Measurements from ENCODE around the gene LMBR1. TPM values are rescaled to one million over a fixed set of nuclear protein-coding genes. Genes with fewer than 3 reads are reported as not detected.
A peak's percentile ranks its signal among the peaks of the same experiment; 100 is the strongest.

Gene LMBR1, protein sequence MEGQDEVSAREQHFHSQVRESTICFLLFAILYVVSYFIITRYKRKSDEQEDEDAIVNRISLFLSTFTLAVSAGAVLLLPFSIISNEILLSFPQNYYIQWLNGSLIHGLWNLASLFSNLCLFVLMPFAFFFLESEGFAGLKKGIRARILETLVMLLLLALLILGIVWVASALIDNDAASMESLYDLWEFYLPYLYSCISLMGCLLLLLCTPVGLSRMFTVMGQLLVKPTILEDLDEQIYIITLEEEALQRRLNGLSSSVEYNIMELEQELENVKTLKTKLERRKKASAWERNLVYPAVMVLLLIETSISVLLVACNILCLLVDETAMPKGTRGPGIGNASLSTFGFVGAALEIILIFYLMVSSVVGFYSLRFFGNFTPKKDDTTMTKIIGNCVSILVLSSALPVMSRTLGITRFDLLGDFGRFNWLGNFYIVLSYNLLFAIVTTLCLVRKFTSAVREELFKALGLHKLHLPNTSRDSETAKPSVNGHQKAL
- 30.4 and 39.6 TPM in 2 replicates for total RNA-seq (2016; rRNA removed; fragmentation: Illumina TruSeq; extraction: Trizol)
- 32.2 and 34.5 TPM in 2 replicates for total RNA-seq (2016; cell fraction: cytosol; rRNA removed; fragmentation: Illumina TruSeq; extraction: Trizol; ENCODE audit: low read depth)
- total RNA-seq (2016; cell fraction: insoluble cytoplasmic fraction; rRNA removed; fragmentation: Illumina TruSeq; extraction: Trizol): 31.7 and 39.8 TPM in 2 replicates
- 35.2 and 35.7 TPM in 2 replicates for total RNA-seq (2016; cell fraction: membrane; rRNA removed; fragmentation: Illumina TruSeq; extraction: Trizol)
- total RNA-seq (2016; cell fraction: nucleus; rRNA removed; fragmentation: Illumina TruSeq; extraction: Trizol): 74.2 and 80.7 TPM in 2 replicates
- 18.7 and 20.9 TPM in 2 replicates for polyA plus RNA-seq (2011; rRNA removed)
- polyA plus RNA-seq (2011; cell fraction: cytosol; rRNA removed): 14.8 and 17.5 TPM in 2 replicates
- 48.7 and 53.2 TPM in 2 replicates for polyA plus RNA-seq (2011; cell fraction: nucleus; rRNA removed)
- 16.2 and 18.9 TPM in 2 replicates for polyA plus RNA-seq (2012)
- 6.0 and 6.1 TPM in 2 replicates for polyA plus RNA-seq (2016; cell fraction: cytosol; fragmentation: Illumina TruSeq; extraction: Trizol; ENCODE audit: low read depth)
- 24.4 and 27.6 TPM in 2 replicates for polyA plus RNA-seq (2016; cell fraction: insoluble cytoplasmic fraction; fragmentation: Illumina TruSeq; extraction: Trizol; ENCODE audit: low read depth)
- polyA plus RNA-seq (2016; cell fraction: membrane; fragmentation: Illumina TruSeq; extraction: Trizol; ENCODE audit: low read depth): 16.2 and 17.5 TPM in 2 replicates
- 38.6 and 52.3 TPM in 2 replicates for polyA plus RNA-seq (2016; cell fraction: nucleus; fragmentation: Illumina TruSeq; extraction: Trizol; ENCODE audit: insufficient read depth, low read depth)
- polyA minus RNA-seq (2011; rRNA and poly(A)+ RNA removed; ENCODE audit: low replicate concordance): 52.9 and 78.7 TPM in 2 replicates
- 24.6 and 26.7 TPM in 2 replicates for polyA minus RNA-seq (2011; cell fraction: cytosol; rRNA and poly(A)+ RNA removed)
- 160 and 168 TPM in 2 replicates for polyA minus RNA-seq (2011; cell fraction: nucleus; rRNA and poly(A)+ RNA removed)
- percentile 82 among the genes with signal in this experiment for Bru-seq, nascent RNA
- percentile 74 among the genes with signal in this experiment for BruChase-seq, experiment 1, labeled RNA remaining after a 6-hour chase
- BruChase-seq, experiment 2, labeled RNA remaining after a 2-hour chase: percentile 80 among the genes with signal in this experiment
- long read RNA-seq, experiment 1, full-length matches to known transcripts: 14 of 20 reads
- long read RNA-seq, experiment 1, partial matches to known transcripts: 2 of 20 reads
- long read RNA-seq, experiment 1, other reads (novel, unspliced or antisense): 4 of 20 reads
- long read RNA-seq, experiment 2, partial matches to known transcripts: 4 of 44 reads
- long read RNA-seq, experiment 2, other reads (novel, unspliced or antisense): 40 of 44 reads

DNA sequence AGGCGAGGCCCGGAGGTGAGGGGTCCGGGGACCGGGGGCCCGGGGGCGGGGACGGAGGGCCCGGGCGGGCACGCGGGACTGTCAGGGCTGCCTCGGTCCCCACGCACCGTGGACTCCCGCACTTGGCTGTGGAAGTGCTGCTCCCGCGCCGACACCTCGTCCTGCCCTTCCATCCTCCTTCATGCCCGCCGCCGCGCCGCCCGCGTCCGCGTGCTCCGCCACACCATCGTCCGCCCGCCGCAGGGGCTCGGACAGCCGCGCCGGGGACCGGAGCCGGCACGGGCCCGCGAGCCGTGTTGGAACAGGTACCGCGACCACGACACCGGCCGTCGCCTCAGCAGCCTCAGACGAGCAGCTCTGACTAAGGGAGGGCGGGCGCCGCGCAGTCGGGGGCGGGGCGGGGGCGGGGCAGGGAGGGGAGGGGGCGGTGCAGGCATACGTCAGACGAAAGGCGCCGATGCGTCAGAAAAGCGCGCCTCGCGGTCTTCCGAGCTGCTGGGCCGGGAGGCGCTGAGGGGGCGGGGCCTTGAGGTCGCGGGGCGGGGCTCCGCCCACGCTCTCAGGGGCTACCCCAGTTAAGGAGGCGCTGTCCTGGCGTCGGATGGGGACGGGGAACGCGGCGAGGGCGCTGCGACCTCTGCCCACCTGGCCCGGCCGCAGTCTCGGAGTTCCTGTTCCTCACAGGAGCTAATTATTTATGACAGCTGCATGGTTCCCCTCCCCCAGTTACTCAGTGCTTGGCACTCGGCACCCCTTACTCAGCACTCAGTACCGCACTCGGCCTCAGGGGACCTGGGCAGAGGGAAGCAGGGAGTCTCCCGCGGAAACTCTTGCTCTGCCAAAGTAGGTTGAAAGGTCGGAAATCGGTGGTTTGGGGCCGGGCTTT is at the start of gene LMBR1:
Gene LMBR1, minus strand, starts transcription at position 363 of the 886 bp plus-strand sequence. Its CDS starts 190 bp downstream, at position 173.
- peaks cover 34% of the 10 kb centered on the region for H3K4me1 ChIP-seq (ENCODE audit: insufficient read depth, low read length)
- no TSS peak for BruUV-seq (replicated peaks)
- H4K20me1 ChIP-seq (ENCODE audit: insufficient read depth, low read length): peaks cover 6% of the 10 kb centered on the region; the same call in 1 of the 2 replicates
- WGBS (ENCODE audit: low lambda C conversion rate): under 1% methylated on average over 19 of the region's 97 CpGs
- H3K9ac ChIP-seq (ENCODE audit: insufficient read depth, low read depth, low read length): peak within 1 kb of the TSS; percentile 89
- H3K9me3 ChIP-seq (ENCODE audit: low read length): no peaks in the 10 kb centered on the region
- in situ Hi-C loops (cut with HindIII; ENCODE audit: extremely low pct_ligation_motif_present, low pct_unique_long_range_greater_than_20kb) (no loop called here), intact Hi-C loops (cut with micrococcal nuclease; ENCODE audit: unreplicated experiment) (no loop called here)
- ChIA-PET POLR2A (interaction anchor here (0.7 to 1.4 kb wide), 6 partner anchors 11 to 284 kb away, joined by 3 to 9 read pairs (median 3); partner anchors contain the start of genes MNX1 and NOM1), CTCF (ENCODE audit: low intra/inter-chr PET ratio, low total read pairs) (no interaction called here)
- peak within 1 kb of the TSS; percentile 64 for H2AFZ ChIP-seq (ENCODE audit: low read length)
- peak within 1 kb of the TSS; percentile 85 for H3K4me2 ChIP-seq (ENCODE audit: low read depth, low read length)
- H3K27me3 ChIP-seq (ENCODE audit: control insufficient read depth in 1 of 2, insufficient read depth in 2 of 2, low read length in 2 of 2): no peaks in the 10 kb centered on the region; a peak in 1 of 5 replicates
- peak within 1 kb of the TSS; percentile 90 to 95 (median 93) for H3K4me3 ChIP-seq (replicated peaks in 1 of 3; ENCODE audit: insufficient read depth in 1 of 3, low read depth in 2 of 3, low read length in 3 of 3)
- H3K27ac ChIP-seq (ENCODE audit: extremely low read length, insufficient read depth, low read length): peak within 1 kb of the TSS; percentile 90
- FAIRE-seq: no peak
- peaks cover 33% of the 10 kb centered on the region for H3K79me2 ChIP-seq (ENCODE audit: insufficient read depth, low read length)
- ATAC-seq: peak; percentile 92
- DNase-seq (ENCODE audit: low spot score): peak; percentile 83
- no peaks in the 10 kb centered on the region for H3K36me3 ChIP-seq (replicated peaks in 1 of 2; ENCODE audit: control insufficient read depth in 1 of 2, insufficient read depth in 2 of 2, low read length in 2 of 2)
- TF ChIP-seq, protein P1, sequence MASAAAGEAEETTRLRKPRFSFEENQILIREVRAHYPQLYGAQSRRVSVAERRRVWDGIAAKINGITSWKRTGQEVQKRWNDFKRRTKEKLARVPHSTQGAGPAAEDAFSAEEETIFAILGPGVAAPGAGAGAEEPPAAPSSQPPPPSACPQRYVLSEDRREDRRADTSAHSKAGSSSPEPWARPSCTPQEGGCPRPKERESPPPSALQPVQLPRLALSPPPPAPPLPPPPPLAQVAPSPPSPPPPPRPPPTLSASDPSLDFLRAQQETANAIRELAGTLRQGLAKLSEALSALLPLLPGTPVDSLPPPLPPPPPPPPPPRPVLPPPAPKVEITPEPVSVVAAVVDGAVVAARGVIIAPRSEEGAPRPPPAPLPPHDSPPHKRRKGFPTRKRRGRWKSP (CRISPR knock-in tag; IDR thresholded peaks at IDR 0.05): peak; percentile 69; the same call in 1 of the 2 replicates
- TF ChIP-seq, protein P2, sequence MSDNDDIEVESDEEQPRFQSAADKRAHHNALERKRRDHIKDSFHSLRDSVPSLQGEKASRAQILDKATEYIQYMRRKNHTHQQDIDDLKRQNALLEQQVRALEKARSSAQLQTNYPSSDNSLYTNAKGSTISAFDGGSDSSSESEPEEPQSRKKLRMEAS (IDR thresholded peaks at IDR 0.05): peak; percentile 68
- TF ChIP-seq POLR2G (IDR thresholded peaks at IDR 0.05; ENCODE audit: low read depth, low read length) (peak; percentile 81), SP1 (IDR thresholded peaks at IDR 0.05) (no peak), SP1 (CRISPR knock-in tag; IDR thresholded peaks at IDR 0.05) (peak; percentile 91), ZIK1 (CRISPR knock-in tag; IDR thresholded peaks at IDR 0.05; ENCODE audit: borderline replicate concordance, low read depth) (0 out of 2 replicates have a peak, but pooled peaks have one; percentile 60), ZNF564 (CRISPR knock-in tag; IDR thresholded peaks at IDR 0.05) (no peak), YEATS4 (CRISPR knock-in tag; IDR thresholded peaks at IDR 0.05; ENCODE audit: borderline replicate concordance) (peak; percentile 79), ZNF780A (CRISPR knock-in tag; IDR thresholded peaks at IDR 0.05) (no peak), HNRNPH1 (optimal IDR thresholded peaks at IDR 0.05; ENCODE audit: low read depth, low read length) (no peak), TSC22D2 (CRISPR knock-in tag; IDR thresholded peaks at IDR 0.05; ENCODE audit: borderline replicate concordance) (peak; percentile 46; the same call in 1 of the 2 replicates), ZFP1 (CRISPR knock-in tag; IDR thresholded peaks at IDR 0.05) (no peak), ZNF558 (CRISPR knock-in tag; IDR thresholded peaks at IDR 0.05; ENCODE audit: borderline replicate concordance) (peak; percentile 28; the same call in 1 of the 2 replicates)
- TF ChIP-seq, protein P3, sequence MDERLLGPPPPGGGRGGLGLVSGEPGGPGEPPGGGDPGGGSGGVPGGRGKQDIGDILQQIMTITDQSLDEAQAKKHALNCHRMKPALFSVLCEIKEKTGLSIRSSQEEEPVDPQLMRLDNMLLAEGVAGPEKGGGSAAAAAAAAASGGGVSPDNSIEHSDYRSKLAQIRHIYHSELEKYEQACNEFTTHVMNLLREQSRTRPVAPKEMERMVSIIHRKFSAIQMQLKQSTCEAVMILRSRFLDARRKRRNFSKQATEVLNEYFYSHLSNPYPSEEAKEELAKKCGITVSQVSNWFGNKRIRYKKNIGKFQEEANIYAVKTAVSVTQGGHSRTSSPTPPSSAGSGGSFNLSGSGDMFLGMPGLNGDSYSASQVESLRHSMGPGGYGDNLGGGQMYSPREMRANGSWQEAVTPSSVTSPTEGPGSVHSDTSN (CRISPR knock-in tag; IDR thresholded peaks at IDR 0.05): no peak

All from HepG2 (cell line).